NCI-H2029 treated with DMSO at 0.1 percent for 48 hours (cell line): ENCODE measurements around the gene GMDS.
A peak's percentile ranks its signal among the peaks of the same experiment; 100 is the strongest.

Source experiments
- DNase-seq: peaks from one replicate; lab custom pipeline; 2025; lab: John Stamatoyannopoulos, UW

The GMDS gene

DNA sequence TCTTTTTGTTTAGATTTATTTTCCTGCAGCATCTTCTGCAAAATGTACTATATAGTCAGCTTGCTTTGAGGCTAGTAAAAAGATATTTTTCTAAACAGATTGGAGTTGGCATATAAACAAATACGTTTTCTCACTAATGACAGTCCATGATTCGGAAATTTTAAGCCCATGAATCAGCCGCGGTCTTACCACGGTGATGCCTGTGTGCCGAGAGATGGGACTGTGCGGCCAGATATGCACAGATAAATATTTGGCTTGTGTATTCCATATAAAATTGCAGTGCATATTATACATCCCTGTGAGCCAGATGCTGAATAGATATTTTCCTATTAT is 632.5 kb downstream of the GMDS start:
- peak; percentile 19 for DNase-seq

DNA sequence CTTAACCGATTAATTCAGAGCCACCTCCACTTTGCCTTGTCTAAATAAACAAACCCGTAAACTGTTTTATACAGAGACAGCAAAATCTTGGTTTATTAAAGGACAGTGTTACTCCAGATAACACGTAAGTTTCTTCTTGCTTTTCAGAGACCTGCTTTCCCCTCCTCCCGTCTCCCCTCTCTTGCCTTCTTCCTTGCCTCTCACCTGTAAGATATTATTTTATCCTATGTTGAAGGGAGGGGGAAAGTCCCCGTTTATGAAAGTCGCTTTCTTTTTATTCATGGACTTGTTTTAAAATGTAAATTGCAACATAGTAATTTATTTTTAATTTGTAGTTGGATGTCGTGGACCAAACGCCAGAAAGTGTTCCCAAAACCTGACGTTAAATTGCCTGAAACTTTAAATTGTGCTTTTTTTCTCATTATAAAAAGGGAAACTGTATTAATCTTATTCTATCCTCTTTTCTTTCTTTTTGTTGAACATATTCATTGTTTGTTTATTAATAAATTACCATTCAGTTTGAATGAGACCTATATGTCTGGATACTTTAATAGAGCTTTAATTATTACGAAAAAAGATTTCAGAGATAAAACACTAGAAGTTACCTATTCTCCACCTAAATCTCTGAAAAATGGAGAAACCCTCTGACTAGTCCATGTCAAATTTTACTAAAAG is 633.0 kb downstream of the GMDS start:
- peak; percentile 50 for DNase-seq

DNA sequence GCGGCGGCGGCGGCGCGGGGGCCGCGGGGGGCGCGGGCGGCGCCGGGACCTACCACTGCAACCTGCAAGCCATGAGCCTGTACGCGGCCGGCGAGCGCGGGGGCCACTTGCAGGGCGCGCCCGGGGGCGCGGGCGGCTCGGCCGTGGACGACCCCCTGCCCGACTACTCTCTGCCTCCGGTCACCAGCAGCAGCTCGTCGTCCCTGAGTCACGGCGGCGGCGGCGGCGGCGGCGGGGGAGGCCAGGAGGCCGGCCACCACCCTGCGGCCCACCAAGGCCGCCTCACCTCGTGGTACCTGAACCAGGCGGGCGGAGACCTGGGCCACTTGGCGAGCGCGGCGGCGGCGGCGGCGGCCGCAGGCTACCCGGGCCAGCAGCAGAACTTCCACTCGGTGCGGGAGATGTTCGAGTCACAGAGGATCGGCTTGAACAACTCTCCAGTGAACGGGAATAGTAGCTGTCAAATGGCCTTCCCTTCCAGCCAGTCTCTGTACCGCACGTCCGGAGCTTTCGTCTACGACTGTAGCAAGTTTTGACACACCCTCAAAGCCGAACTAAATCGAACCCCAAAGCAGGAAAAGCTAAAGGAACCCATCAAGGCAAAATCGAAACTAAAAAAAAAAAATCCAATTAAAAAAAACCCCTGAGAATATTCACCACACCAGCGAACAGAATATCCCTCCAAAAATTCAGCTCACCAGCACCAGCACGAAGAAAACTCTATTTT is 633.7 kb downstream of the GMDS start:
- DNase-seq, result no peak

DNA sequence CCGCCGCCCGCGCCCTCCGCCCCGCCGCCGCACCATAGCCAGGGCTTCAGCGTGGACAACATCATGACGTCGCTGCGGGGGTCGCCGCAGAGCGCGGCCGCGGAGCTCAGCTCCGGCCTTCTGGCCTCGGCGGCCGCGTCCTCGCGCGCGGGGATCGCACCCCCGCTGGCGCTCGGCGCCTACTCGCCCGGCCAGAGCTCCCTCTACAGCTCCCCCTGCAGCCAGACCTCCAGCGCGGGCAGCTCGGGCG is 634.2 kb downstream of the GMDS start:
- no peak for DNase-seq

DNA sequence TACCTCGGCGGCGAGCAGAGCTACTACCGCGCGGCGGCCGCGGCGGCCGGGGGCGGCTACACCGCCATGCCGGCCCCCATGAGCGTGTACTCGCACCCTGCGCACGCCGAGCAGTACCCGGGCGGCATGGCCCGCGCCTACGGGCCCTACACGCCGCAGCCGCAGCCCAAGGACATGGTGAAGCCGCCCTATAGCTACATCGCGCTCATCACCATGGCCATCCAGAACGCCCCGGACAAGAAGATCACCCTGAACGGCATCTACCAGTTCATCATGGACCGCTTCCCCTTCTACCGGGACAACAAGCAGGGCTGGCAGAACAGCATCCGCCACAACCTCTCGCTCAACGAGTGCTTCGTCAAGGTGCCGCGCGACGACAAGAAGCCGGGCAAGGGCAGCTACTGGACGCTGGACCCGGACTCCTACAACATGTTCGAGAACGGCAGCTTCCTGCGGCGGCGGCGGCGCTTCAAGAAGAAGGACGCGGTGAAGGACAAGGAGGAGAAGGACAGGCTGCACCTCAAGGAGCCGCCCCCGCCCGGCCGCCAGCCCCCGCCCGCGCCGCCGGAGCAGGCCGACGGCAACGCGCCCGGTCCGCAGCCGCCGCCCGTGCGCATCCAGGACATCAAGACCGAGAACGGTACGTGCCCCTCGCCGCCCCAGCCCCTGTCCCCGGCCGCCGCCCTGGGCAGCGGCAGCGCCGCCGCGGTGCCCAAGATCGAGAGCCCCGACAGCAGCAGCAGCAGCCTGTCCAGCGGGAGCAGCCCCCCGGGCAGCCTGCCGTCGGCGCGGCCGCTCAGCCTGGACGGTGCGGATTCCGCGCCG is 634.7 kb downstream of the GMDS start:
- peak; percentile 37 for DNase-seq

DNA sequence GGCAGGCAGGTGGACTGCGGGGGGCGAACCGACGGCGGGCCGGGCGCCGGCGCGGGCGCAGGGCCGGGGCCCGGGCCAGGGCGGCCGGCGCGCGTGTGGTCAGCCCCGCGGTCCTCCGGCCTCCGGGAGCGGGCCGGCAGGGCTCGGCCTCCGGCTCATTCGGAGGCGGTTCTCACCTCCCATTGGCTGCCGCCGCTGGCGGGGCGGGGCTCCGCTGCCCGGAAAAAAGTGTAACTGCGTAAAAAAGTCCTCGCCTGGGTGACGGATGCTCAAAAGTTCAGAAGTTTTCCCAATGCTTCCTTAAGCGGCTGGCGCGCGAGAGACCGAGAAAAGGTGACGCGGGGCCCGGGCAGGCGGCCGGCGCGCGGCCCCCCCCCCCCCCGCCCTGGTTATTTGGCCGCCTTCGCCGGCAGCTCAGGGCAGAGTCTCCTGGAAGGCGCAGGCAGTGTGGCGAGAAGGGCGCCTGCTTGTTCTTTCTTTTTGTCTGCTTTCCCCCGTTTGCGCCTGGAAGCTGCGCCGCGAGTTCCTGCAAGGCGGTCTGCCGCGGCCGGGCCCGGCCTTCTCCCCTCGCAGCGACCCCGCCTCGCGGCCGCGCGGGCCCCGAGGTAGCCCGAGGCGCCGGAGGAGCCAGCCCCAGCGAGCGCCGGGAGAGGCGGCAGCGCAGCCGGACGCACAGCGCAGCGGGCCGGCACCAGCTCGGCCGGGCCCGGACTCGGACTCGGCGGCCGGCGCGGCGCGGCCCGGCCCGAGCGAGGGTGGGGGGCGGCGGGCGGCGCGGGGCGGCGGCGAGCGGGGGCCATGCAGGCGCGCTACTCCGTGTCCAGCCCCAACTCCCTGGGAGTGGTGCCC is 635.5 kb downstream of the GMDS start, which contains the start of gene FOXC1:
Gene FOXC1, plus strand, starts transcription at position 268 of the 849 bp plus-strand sequence. Its CDS starts 531 bp downstream, at position 799.
- DNase-seq, result peak; percentile 72

DNA sequence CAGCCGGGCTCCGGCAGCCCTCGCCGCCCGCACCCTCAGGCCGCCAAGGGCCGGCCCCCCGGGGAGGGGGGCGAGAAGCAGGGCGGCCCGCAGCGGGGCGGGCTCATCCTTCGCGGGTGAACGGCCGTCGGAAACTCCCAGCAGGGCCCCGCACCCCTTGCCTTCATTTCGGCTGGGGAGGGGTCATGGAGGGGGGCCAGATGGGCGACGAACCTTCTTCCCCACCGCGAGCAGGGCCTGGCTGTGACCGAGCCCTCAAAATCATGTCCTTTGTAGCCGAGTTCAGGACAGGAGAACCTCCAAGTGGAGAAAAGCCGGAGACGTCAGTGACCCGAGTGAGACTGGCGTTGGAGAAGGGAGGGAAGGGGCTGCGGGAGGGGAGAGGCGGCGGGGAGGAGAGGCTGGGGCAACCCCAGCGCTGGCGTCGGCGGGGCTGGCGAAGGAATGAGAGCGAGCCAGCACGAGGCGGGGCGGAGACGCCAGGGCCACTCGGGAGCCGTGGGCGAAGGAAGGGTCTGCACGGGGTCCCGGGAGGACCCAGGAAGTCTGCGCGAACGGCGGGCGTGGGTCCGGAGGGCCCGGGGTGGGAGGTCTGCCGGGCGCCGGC is 636.3 kb downstream of the GMDS start:
- DNase-seq, result peak; percentile 61

DNA sequence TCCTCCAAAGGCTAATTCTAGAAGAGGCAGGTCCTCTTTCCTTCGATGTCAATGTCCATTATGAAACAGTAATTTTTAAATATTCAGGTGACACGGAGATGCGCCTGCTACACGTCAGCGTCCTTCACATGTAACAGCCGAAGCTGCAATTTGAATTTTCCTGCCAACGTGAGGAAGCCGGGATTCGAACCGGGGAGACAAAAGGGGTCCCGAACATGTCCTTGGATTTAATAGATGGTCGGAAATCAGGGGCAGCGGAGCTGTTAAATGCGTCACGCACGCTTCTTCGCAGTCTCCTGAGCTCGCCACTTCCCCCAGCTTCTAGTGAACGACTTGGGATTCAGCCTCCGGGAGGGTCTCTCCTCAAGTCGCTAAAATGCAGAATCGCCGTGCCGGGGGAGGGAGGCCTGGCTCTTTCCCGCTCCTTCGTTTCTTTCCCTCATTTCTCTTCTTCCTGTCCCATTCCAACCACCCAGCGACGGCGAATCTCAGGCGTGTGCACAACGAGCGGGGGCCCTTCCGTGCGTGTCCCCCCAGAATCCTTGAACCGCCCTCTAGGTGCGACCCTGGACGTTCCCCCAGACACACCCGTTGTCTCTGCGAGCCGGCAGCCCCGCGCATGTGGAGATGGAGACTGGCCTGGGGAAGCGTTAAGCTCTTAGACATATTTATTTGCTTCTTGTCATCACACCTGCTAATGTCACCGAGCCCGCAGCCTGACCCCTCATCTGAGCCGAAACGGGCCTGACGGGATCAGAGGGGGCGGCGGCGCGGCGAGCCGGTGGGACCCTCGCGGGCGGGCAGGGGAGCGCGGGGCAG is 637.0 kb downstream of the GMDS start:
- peak; percentile 39 for DNase-seq

DNA sequence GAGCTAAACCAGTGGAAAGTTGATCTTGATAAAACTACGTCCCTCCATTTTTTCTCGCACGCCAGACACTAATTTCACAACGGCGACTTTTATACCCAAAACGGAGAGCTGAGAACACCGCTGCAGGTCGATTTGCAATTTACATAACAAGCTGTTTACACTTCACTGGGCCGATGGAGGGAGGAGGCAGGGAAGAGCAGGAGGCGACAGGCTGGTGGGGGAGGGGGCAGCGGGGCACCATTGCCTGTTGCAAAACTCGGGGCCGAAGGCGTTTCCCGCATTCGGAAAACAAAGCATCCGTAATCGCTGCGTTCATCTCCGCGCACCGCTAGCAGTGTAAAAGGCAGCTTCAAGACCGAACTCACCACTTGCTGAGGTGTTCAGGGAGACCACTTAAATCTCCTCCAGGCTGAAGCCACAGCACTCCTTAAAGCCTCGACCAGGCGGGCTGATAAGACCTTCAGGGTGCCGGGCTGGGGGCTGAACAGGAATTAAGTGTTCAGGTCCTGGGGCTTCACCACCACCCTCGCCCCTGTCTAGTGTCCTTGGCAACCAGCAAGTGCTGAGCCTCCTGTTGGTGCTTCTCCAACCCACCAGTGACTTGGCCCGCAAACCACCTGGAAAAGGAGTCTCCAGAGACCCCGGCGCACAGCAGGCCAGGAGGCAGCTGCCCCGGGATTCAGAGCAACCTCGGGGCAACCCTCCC is 637.7 kb downstream of the GMDS start:
- peak; percentile 47 for DNase-seq

DNA sequence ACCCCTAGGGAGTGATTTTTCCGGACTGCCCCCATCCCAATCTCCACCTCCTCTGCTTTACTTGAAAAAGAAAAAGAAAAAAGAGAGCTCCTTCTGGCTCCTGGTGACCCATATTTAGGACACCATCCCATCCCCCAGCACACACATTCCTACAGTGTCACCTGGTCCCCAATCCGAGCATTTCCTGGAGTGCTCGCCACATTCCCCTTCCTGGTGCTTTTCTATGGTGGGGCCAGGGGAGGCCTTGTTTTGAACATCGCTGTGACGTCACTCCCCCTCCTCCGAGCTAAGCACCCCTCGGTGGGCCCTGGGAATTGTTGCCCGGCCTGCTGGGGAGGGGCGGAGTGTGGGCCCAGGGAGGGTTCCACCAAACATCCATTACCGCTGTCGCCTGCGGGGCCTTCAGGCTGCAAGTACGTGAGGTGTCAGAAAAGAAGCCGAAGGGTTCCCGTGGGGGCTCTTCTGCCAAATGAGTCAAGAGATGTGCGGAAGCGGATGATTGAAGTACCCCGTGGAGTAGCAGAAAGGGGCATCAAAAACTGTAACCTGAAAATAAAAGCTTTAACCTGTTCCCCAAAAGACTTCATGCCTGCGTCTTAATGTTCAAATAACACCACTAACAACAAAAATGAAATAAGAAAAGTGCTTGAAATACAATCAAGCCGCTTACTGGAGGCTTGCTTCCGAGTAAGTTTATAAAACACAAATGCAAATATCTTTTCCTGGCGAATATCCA is 638.5 kb downstream of the GMDS start:
- no peak for DNase-seq

DNA sequence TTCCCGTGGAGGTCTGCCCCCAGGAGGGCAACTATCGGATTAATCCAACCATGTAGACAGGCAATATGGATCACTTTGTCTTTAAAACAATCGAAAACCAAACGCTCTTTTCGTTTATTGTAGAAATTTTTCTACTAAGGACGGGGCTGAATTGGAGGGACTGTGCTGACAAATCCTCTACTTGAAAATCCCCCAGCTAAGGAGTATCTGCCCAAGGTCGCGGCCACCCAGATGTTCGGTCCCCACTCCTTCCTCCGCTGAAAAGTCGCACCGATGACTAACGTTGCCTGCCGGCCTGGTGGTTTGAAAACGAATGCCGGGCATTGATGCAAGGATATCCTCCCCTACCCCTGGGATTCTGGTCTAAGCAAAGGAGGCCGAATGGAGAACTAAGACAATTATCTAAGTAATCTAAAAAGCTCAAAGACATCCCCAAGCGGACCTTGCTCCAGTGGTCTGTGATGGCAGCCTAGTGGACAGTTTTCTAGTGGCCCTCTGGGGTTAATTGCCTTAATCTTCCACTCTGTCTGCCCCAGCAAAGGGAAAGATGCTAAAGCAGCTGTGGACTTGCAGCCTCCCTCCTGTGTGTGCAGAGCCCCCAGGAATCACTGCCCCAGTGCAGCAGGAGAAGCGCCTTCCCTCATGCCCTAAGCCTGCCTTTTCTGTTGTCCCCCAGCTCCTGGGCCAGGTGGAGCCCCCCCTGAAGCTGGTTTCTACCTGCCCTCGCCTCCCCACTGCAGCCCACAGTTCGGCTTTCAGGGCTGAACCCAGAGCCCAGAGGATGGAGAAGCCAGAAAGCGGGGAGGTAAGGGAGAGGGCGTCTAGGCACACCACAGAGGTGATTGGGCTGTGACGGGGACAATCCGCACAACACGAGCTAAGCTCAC is 639.3 kb downstream of the GMDS start:
- no peak for DNase-seq

DNA sequence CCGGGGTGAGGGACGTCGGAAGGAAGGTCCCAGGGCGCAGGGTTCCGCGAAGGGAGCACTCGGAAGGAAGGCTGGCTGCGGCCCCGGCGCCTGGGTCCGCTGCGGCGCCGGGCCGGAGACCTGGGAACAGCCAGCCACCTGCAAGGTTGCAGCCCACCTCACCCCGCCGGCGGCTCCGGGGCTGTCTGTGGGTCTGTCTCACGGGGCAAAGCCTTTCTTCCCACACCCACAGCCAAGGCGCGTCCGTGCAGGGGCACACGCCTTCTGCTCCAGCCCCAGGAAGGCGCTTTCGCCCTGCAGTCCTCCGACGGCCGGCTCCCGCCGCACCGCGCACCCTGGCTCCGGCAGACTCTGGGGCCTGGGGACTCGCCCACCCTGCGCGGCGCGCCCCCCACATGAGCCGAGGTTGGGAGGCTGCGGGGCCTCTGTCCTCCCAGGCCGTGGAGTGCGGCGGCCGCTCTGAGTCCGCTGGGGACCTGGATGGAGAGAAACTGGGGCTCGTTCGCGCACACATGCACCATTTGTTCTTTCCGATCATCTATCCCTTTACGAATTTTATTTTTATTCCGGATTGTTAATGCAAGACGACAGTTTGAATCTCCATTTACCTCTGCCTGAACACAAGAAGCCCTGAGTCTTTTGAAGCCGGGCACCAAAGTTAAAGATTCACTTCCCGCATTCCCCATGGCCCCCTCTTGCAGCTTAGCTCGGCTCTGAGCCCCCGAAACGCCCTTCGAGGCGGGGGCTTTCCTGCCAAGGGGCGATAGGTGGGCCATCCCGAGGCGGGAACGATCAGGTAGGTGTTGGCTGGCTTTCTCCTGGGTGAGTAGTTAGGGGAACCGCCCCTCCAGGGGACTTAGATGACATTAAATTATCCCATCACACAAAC is 640.2 kb downstream of the GMDS start:
- no peak for DNase-seq

DNA sequence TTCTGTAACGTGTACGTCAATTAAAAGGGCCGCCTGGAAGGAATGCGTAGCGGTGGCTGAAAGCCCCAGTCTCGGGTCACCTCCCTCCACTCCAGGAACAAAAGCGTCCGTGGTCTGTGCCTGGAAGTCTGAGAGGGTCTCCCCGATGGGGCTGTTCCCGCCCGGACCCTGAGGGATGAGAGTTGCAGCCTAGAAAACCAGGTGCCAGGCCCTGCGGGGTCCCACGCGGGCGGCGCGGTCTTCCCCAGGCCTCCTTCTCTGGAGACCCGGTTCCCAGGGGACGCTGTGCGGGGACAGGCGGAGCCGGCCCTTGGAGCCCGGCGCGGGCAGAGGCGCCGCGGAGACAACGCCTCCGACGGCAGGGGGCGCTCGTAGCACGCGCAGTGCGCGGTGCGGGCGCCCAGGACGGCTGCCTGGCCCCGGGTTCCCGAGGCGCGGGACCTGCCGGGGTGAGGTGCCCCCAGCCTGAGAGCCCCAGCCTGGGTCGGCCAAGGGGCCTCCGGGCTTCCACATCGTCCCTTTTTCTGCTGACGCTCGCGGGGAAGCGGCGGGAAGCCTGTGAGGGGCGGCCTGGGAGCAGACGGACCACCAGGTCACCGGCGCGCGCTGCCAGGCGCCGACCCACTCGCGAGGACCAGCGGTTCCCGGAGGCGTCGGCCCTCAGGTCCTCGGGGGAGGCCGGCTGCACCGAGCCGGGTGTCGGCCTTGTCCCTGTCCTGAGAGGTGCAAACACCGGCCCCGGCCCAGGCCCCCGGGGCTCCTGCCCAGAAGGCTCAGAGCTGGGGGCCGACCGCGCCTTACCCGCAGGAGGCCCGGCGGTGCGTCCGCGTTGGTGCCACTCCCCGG is 641.0 kb downstream of the GMDS start:
- no peak for DNase-seq

DNA sequence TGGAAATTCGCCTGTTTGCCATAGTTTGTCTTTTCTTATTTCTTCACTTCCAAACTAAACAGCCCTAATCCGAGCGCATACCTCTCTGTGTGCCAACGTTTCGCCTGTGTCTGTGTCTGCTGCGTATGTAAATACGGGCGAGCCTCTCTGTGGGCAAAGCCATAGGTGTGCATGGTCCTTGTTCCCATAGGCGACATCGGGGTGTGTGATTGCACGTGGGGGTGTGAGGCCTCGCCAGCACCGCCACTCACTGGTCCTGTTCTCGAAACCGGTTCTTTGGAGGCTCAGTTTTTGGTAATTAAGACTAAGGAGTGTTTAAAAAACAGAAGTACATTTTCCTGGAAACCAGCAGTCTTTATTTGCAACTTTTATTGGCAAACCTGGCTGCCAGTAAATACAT is 641.7 kb downstream of the GMDS start:
- DNase-seq, result no peak

DNA sequence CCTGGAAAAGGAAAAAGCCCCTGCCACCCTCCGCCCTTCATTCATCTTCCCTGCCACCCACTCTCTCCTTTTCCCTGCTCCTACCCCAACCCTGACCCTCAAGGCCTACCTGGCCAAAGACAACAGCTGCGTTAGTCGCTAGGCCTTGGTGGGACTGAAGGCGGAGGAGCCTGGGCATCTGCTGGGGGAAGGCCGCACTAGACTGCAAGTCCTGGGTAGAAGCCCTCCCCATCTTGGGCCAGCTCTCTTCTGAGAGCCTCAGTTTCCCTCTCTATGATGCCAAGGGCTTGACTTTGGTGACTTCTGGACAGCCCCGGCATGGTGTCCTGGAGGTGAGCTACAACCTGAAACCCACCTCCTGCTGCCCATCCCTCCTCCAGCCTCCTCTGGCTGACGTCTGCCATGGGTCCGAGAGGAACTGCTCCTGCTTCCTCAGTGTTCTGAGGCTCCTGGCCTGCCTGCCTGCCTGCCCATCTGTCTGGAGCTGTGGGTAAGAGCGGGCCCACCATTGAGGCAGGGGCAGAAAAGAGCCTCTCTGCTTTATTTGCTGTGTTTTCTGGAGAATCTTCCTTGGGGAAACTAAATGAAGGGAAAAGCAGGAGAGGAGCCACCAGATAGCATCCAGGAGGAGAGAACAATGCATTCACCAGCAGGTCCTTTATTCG is 643.2 kb downstream of the GMDS start:
- DNase-seq, result no peak
